OCI-LY7 (cell line): ENCODE results near the gene DUSP16. TPM values are rescaled to one million over a fixed set of nuclear protein-coding genes. Genes with fewer than 3 reads are reported as not detected.

Source experiments
- BruUV-seq: library from RNA; stranded (reverse); fragments of 400-500 nt; replicated peaks from 2 replicates; lab custom pipeline; 2021; lab: Mats Ljungman, UMichigan
- CTCF ChIA-PET: fragments of 300-600 bp; sonication (Branson Sonifier 250); formaldehyde crosslinking; loops from one replicate; lab custom pipeline; 2022; ENCODE audit warnings: antibody characterized with exemption; ENCODE audit not compliant: unreplicated experiment; lab: Charles Lee
- POLR2A ChIA-PET: fragments of 300-600 bp; sonication (Branson Sonifier 250); formaldehyde crosslinking; loops from one replicate; lab custom pipeline; 2022; ENCODE audit warnings: antibody characterized with exemption; lab: Charles Lee
- DNase-seq: peaks from one replicate; pipeline ENCODE4 v3.0.0-alpha.2; 2015; ENCODE audit warnings: low spot score
- H2AFZ ChIP-seq: fragments of 200-600 bp; sonication (generic), shearing (Covaris generic); 2 replicates; pipeline ENCODE4 v1.6.1; 2014; ENCODE audit warnings: mild to moderate bottlenecking, antibody characterized with exemption, low read length, moderate library complexity
- H3K27ac ChIP-seq: fragments of 200-600 bp; sonication (generic); 2 replicates; pipeline ENCODE4 v1.5.1; 2014; ENCODE audit warnings: mixed run types, low read depth, mild to moderate bottlenecking, moderate library complexity, low read length, inconsistent platforms; ENCODE audit not compliant: poor library complexity, severe bottlenecking
- H3K36me3 ChIP-seq: fragments of 200-600 bp; sonication (generic); 2 replicates; pipeline ENCODE4 v1.6.1; 2014; ENCODE audit warnings: mild to moderate bottlenecking, antibody characterized with exemption, low read length, moderate library complexity, mixed read lengths; ENCODE audit not compliant: insufficient read depth
- H3K4me1 ChIP-seq: fragments of 200-600 bp; sonication (generic); 2 replicates; pipeline ENCODE4 v1.5.1; 2014; ENCODE audit warnings: mild to moderate bottlenecking, low read length; ENCODE audit not compliant: insufficient read depth, poor library complexity, severe bottlenecking
- H3K4me2 ChIP-seq: fragments of 200-600 bp; sonication (generic); 2 replicates; pipeline ENCODE4 v1.6.1; 2014; ENCODE audit warnings: mild to moderate bottlenecking, low read length
- H3K4me3 ChIP-seq: fragments of 200-600 bp; sonication (generic); 2 replicates; pipeline ENCODE4 v1.5.1; 2014; ENCODE audit warnings: mild to moderate bottlenecking, low read depth, low read length; ENCODE audit not compliant: poor library complexity, severe bottlenecking
- H3K79me2 ChIP-seq: fragments of 200-600 bp; sonication (generic); 2 replicates; pipeline ENCODE4 v1.6.1; 2016; ENCODE audit warnings: low read depth, mild to moderate bottlenecking, low read length, moderate library complexity, mixed read lengths; ENCODE audit not compliant: insufficient read depth
- H3K9me2 ChIP-seq: fragments of 200-600 bp; sonication (generic); 2 replicates; pipeline ENCODE4 v1.6.1; 2016; ENCODE audit warnings: mild to moderate bottlenecking, low read length, mixed read lengths; ENCODE audit not compliant: insufficient read depth
- H3K9me3 ChIP-seq: fragments of 200-600 bp; sonication (generic); 2 replicates; pipeline ENCODE4 v1.6.1; 2014; ENCODE audit warnings: mild to moderate bottlenecking, mixed run types, low read length, mixed read lengths
- H4K20me1 ChIP-seq: fragments of 200-600 bp; sonication (generic); 2 replicates; pipeline ENCODE4 v1.6.1; 2014; ENCODE audit warnings: mild to moderate bottlenecking, antibody characterized with exemption, low read length, moderate library complexity, mixed read lengths; ENCODE audit not compliant: insufficient read depth
- CTCF ChIP-seq: fragments of 200-600 bp; sonication (generic); conservative IDR thresholded peaks from 2 replicates; pipeline ENCODE4 v1.5.1; 2014; ENCODE audit warnings: mild to moderate bottlenecking, antibody characterized with exemption, low read length, moderate library complexity, mixed read lengths
- EZH2phosphoT487 ChIP-seq: fragments of 200-600 bp; sonication (generic); IDR thresholded peaks from 2 replicates; pipeline ENCODE4 v1.6.1; 2018; ENCODE audit warnings: low read depth, borderline replicate concordance, mild to moderate bottlenecking, mixed run types, antibody characterized with exemption, low read length, moderate library complexity, mixed read lengths
- intact Hi-C: fragments of 100-400 bp; cut with micrococcal nuclease; formaldehyde crosslinking; loops from one replicate; pipeline ENCODE4 v1.10.0; 2022; ENCODE audit not compliant: unreplicated experiment
- total RNA-seq, 2 experiments: library from RNA; depleted of rRNA in 1 of 2; stranded (reverse); fragments of >200 nt in 1 of 2; shearing (Covaris generic) in 1 of 2; gene quantifications; 2 replicates each; pipeline ENCODE4 v1.2.3, GENCODE V29; 2014 to 2022

DUSP16 gene
- total RNA-seq, 2 experiments from 2014 or later: 2.8 to 11.8 TPM

- no peak overlapping the region for H3K4me2 ChIP-seq
- BruUV-seq: no TSS peak
- H3K36me3 ChIP-seq: no peaks in the 10 kb centered on the region
- H3K4me1 ChIP-seq: no peaks in the 10 kb centered on the region
- no peak overlapping the region for H3K4me3 ChIP-seq
- H3K27ac ChIP-seq: no peak overlapping the region
- DNase-seq: no peak
- no peaks in the 10 kb centered on the region for H3K9me2 ChIP-seq
- no peak overlapping the region for H2AFZ ChIP-seq
- H3K79me2 ChIP-seq: no peaks in the 10 kb centered on the region
- CTCF ChIA-PET: no interaction called here
- intact Hi-C loops: no loop called here
- POLR2A ChIA-PET: interaction anchor here (0.6 to 0.7 kb wide), 2 partner anchors 19 to 121 kb away, joined by 3 to 5 read pairs; no protein-coding TSS in a partner anchor
- no peaks in the 10 kb centered on the region; the same call in 1 of the 2 replicates for H4K20me1 ChIP-seq
- TF ChIP-seq CTCF (no peak), EZH2phosphoT487 (no peak)
- no peaks in the 10 kb centered on the region for H3K9me3 ChIP-seq
Observed at GRCh38 chr12:12513416-12514006, 49.2 kb downstream of the DUSP16 start.

DNA sequence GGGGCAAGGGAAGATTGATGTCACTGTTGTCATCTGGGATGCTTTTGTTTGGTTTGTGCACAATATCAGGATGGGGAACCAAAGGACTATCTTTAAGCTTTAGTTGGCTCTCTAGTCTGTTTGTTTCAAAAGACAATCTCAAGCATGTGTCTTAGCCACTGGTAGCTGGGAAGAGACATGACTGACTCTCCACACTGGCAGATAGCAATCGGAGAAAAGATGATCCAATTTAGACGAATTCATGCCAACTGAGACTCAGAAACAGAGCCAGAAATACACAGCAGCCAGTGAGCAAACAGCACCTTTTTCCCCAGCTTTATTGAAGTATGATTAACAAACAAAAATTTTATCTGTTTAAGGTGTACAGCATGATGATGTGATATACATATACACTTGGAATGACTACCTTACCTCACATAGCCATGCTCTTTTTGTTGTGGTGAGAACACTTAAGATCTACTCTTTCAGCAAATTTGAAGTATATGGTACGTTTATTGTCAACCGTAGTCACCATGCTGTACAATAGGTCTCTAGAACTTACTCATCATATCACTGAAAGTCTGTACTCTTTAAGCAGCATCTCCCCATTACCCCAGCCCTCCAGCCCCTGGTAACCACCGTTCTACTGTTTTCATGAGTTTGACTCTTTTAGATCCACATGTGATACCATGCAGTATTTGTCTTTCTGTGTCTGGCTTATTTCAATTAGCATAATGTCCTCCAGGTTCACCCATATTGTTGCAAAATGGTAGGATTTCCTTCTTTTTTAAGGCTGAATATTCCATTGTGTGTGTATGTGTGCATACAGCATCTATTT lies 50.6 kb downstream of the DUSP16 start:
- no peaks in the 10 kb centered on the region for H3K9me3 ChIP-seq
- no peak for DNase-seq
- BruUV-seq: no TSS peak
- H3K4me1 ChIP-seq: no peaks in the 10 kb centered on the region
- H3K4me2 ChIP-seq: no peak overlapping the region
- H3K36me3 ChIP-seq: no peaks in the 10 kb centered on the region
- no peaks in the 10 kb centered on the region for H3K79me2 ChIP-seq
- no peaks in the 10 kb centered on the region for H3K9me2 ChIP-seq
- intact Hi-C loops: no loop called here
- TF ChIP-seq CTCF (no peak), EZH2phosphoT487 (no peak)
- no peak overlapping the region for H3K27ac ChIP-seq
- no peak overlapping the region for H3K4me3 ChIP-seq
- ChIA-PET CTCF (no interaction called here), POLR2A (no interaction called here)
- H4K20me1 ChIP-seq: no peaks in the 10 kb centered on the region; the same call in 1 of the 2 replicates
- H2AFZ ChIP-seq: no peak overlapping the region
